ENCODE results near the gene PDGFA.

GRCh38 chr7:499853-500485 is 19.7 kb downstream of the PDGFA start:
- TF ChIP-seq EZH2 (IDR thresholded peaks at IDR 0.05; ENCODE audit: low read length, unreplicated experiment) = no peak
- TF ChIP-seq CTCF (conservative IDR thresholded peaks at IDR 0.05; ENCODE audit: low read depth, low read length) = no peak

Measured in PC-3 (cell line).